Measurements from ENCODE around the gene AKT1. TPM values are rescaled to one million over a fixed set of nuclear protein-coding genes. Genes with fewer than 3 reads are reported as not detected.
A peak's percentile ranks its signal among the peaks of the same experiment; 100 is the strongest.

Gene AKT1
- total and polyA plus RNA-seq, 7 donors, result 86.2 to 180 (median 116) TPM

DNA sequence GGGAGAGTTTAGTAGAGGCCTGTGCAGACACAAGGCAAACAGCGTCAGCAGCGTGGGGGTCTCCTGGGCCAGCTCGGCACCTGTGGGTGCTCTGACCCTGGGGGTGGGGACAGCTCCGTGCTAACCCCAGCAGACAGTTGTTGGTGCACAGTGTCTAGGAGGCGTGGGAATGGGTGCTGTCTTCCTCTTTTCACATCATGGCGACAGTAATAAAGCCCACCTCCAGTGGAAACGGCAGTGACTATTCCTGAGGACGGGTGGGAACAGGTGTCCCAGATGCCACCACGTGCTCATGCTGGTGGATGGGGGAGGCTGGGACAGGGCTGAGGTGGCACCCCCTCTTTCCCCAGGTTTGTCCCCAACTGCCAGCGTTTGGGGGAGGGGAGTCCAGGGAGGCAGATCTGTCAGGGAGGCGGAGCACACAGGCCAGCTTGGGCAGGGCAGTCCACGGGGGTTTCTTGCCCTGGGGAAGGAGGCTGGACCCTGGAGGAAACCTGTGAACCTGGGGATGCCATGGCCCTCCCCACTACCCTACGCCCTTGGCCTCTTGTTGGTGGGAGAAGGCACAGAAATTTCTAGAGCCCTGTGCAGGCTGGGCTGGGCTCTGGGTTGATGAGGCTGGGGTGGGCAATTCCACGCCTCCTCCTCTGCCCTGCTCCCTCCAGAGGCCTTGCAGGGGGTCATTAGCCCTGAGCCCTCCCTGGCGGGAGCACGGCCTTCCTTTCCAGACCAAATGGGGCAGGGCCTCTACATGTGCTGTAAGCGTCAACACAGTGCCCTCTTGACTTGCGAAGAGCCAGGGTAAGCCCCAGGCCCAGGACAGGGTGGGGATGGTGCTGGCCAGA is 9.2 kb upstream of the AKT1 start:
- WGBS, 2 donors, result 88 to 89% methylated on average over 18 of the region's 18 CpGs
- H3K9me3 ChIP-seq, result no peaks in the 10 kb centered on the region
- TF ChIP-seq EP300 (IDR thresholded peaks at IDR 0.05) (no peak), CTCF (IDR thresholded peaks at IDR 0.05) (no peak), POLR2A (IDR thresholded peaks at IDR 0.05) (no peak), POLR2AphosphoS5 (IDR thresholded peaks at IDR 0.05) (no peak)
- H3K4me1 ChIP-seq, result peaks cover 0 to 58% (median 38%) of the 10 kb centered on the region in 4 donors
- no peak overlapping the region for H3K4me3 ChIP-seq
- H3K27me3 ChIP-seq, result no peaks in the 10 kb centered on the region
- intact Hi-C loops (cut with DNase I), result no loop called here
- no peak overlapping the region for H3K27ac ChIP-seq
- no peak for DNase-seq
- no peaks in the 10 kb centered on the region for H3K36me3 ChIP-seq

DNA sequence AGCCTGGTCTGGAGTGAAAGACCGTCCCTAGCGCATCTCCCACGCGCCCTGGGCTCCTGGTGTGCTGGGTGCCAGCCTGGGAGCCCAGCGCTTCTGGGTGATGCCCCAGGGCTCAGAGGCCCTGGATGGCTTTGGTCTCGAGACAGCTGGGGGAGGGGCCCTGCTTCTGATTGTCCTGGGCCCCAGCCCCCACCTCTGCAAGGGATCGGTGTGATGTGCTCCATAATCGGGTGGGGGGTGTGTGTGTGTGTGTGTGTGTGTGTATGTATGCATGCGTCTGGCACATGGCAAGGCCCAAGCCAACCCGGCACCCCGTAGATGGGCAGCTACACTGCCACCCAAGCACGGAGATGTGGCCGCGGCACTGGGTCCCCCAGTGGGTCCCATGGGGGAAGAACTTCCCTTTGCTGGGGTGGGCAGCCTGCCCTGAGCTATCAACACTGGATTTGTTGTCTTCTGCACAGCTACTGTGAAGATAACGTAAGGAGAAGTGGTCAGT is 8.4 kb upstream of the AKT1 start:
- DNase-seq, result no peak
- intact Hi-C loops (cut with DNase I), result no loop called here
- Histone ChIP-seq H3K27me3 (no peaks in the 10 kb centered on the region), H3K4me1 (peaks cover 0 to 62% (median 43%) of the 10 kb centered on the region in 4 donors), H3K36me3 (no peaks in the 10 kb centered on the region), H3K9me3 (no peaks in the 10 kb centered on the region), H3K27ac (no peak overlapping the region), H3K4me3 (no peak overlapping the region)
- no peak for TF ChIP-seq POLR2A (IDR thresholded peaks at IDR 0.05)
- no peak for TF ChIP-seq EP300 (IDR thresholded peaks at IDR 0.05)
- TF ChIP-seq CTCF (IDR thresholded peaks at IDR 0.05), result no peak
- TF ChIP-seq POLR2AphosphoS5 (IDR thresholded peaks at IDR 0.05), result no peak
- 83 to 87% methylated on average over 15 of the region's 15 CpGs for WGBS, 2 donors

- peaks cover 0 to 62% (median 43%) of the 10 kb centered on the region in 4 donors for H3K4me1 ChIP-seq
- H3K27me3 ChIP-seq, result no peaks in the 10 kb centered on the region
- H3K4me3 ChIP-seq, result no peak overlapping the region
- no peaks in the 10 kb centered on the region for H3K9me3 ChIP-seq
- no peaks in the 10 kb centered on the region for H3K36me3 ChIP-seq
- TF ChIP-seq CTCF (IDR thresholded peaks at IDR 0.05), result no peak
- TF ChIP-seq EP300 (IDR thresholded peaks at IDR 0.05), result no peak
- no peak for TF ChIP-seq POLR2AphosphoS5 (IDR thresholded peaks at IDR 0.05)
- no peak for TF ChIP-seq POLR2A (IDR thresholded peaks at IDR 0.05)
- peak overlapping the region in 1 of 4 donors; percentile 1 for H3K27ac ChIP-seq
- intact Hi-C loops (cut with DNase I), result no loop called here
- 86 to 90% methylated on average over 19 of the region's 19 CpGs for WGBS, 2 donors
- DNase-seq, result no peak
These were observed 7.8 kb upstream of the AKT1 start for GRCh38 chr14:104803280-104803911.

GRCh38 chr14:104802394-104803184 is 7.0 kb upstream of the AKT1 start:
- no peaks in the 10 kb centered on the region for H3K36me3 ChIP-seq
- no peaks in the 10 kb centered on the region for H3K9me3 ChIP-seq
- no peak for TF ChIP-seq CTCF (IDR thresholded peaks at IDR 0.05)
- TF ChIP-seq EP300 (IDR thresholded peaks at IDR 0.05), result no peak
- no peak for TF ChIP-seq POLR2AphosphoS5 (IDR thresholded peaks at IDR 0.05)
- no peak for TF ChIP-seq POLR2A (IDR thresholded peaks at IDR 0.05)
- peaks cover 0 to 62% (median 43%) of the 10 kb centered on the region in 4 donors for H3K4me1 ChIP-seq
- 92% methylated on average over 20 of the region's 20 CpGs for WGBS, 2 donors
- no peak overlapping the region for H3K4me3 ChIP-seq
- H3K27me3 ChIP-seq, result no peaks in the 10 kb centered on the region
- DNase-seq, result no peak
- H3K27ac ChIP-seq, result peak overlapping the region in 1 of 4 donors; percentile 7
- intact Hi-C loops (cut with DNase I), result no loop called here
